Neural cell (in vitro differentiated cells): ENCODE data around the gene SMARCC2. TPM values are rescaled to one million over a fixed set of nuclear protein-coding genes. Genes with fewer than 3 reads are reported as not detected.

Experiments
- H2AFZ ChIP-seq: fragments of 200-600, 300-800 bp; sonication (generic), shearing (Covaris generic); 2 replicates; pipeline ENCODE4 v1.6.0; 2014; ENCODE audit warnings: low read depth, mild to moderate bottlenecking, antibody characterized with exemption, low read length, moderate library complexity
- H3F3A ChIP-seq: fragments of 200-600 bp; shearing (Covaris generic); 2 replicates; pipeline ENCODE4 v1.6.1; 2016; ENCODE audit warnings: mild to moderate bottlenecking, moderate library complexity, mixed read lengths, antibody characterized with exemption, low read length; ENCODE audit not compliant: insufficient read depth, poor library complexity, severe bottlenecking
- H3K27ac ChIP-seq: fragments of 200-600, 300-800 bp; sonication (generic), shearing (Covaris generic); 2 replicates; pipeline ENCODE4 v1.5.1; 2014; ENCODE audit warnings: mild to moderate bottlenecking, low read length, moderate library complexity
- H3K27me3 ChIP-seq: fragments of 300-800, 200-600 bp; sonication (generic), shearing (Covaris generic); 2 replicates; pipeline ENCODE4 v1.6.0; 2014; ENCODE audit warnings: mild to moderate bottlenecking, low read depth, low read length, moderate library complexity; ENCODE audit not compliant: insufficient read depth
- H3K36me3 ChIP-seq: fragments of 300-800, 200-600 bp; sonication (generic), shearing (Covaris generic); 2 replicates; pipeline ENCODE4 v1.5.1; 2014; ENCODE audit warnings: mild to moderate bottlenecking, antibody characterized with exemption, low read length, moderate library complexity; ENCODE audit not compliant: insufficient read depth
- H3K4me2 ChIP-seq: fragments of 300-800, 200-600 bp; sonication (generic), shearing (Covaris generic); 2 replicates; pipeline ENCODE4 v1.6.0; 2014; ENCODE audit warnings: mild to moderate bottlenecking, low read length
- H3K4me3 ChIP-seq: fragments of 300-800, 200-600 bp; sonication (generic), shearing (Covaris generic); 2 replicates; pipeline ENCODE4 v1.5.1; 2014; ENCODE audit warnings: mild to moderate bottlenecking, low read length, moderate library complexity
- H3K79me2 ChIP-seq: fragments of 200-600 bp; shearing (Covaris generic); replicated peaks from 2 replicates; pipeline ENCODE4 v1.6.0; 2014; ENCODE audit warnings: mild to moderate bottlenecking, low read length, moderate library complexity; ENCODE audit not compliant: insufficient read depth
- H3K9ac ChIP-seq: fragments of 300-800, 200-600 bp; sonication (generic), shearing (Covaris generic); 2 replicates; pipeline ENCODE4 v1.6.1; 2016; ENCODE audit warnings: mild to moderate bottlenecking, low read length, mixed read lengths
- H3K9me2 ChIP-seq: fragments of 200-600 bp; shearing (Covaris generic); 2 replicates; pipeline ENCODE4 v1.6.1; 2016; ENCODE audit warnings: mild to moderate bottlenecking, low read length, mixed read lengths; ENCODE audit not compliant: insufficient read depth
- H3K9me3 ChIP-seq: fragments of 200-600, 300-800 bp; sonication (generic), shearing (Covaris generic); 2 replicates; pipeline ENCODE4 v1.6.1; 2016; ENCODE audit warnings: mild to moderate bottlenecking, mixed run types, low read length, moderate library complexity, mixed read lengths
- H4K20me1 ChIP-seq: fragments of 200-600 bp; shearing (Covaris generic); 2 replicates; pipeline ENCODE4 v1.6.1; 2016; ENCODE audit warnings: mild to moderate bottlenecking, mixed run types; ENCODE audit not compliant: insufficient read depth
- CTCF ChIP-seq: fragments of 450-650 bp; IDR thresholded peaks from 2 replicates; pipeline ENCODE4 v1.5.1; 2014; ENCODE audit warnings: antibody characterized with exemption, mild to moderate bottlenecking, moderate library complexity; ENCODE audit not compliant: poor library complexity, severe bottlenecking
- EP300 ChIP-seq: fragments of 450-650 bp; conservative IDR thresholded peaks from 2 replicates; pipeline ENCODE4 v1.6.1; 2014; ENCODE audit warnings: antibody characterized with exemption, mild to moderate bottlenecking, moderate library complexity; ENCODE audit not compliant: poor library complexity, severe bottlenecking
- EZH2 ChIP-seq: fragments of 200-600, 300-800 bp; shearing (Covaris generic), sonication (generic); IDR thresholded peaks from 2 replicates; pipeline ENCODE4 v1.6.1; 2014; ENCODE audit warnings: antibody characterized with exemption, low read length, borderline replicate concordance, mild to moderate bottlenecking; ENCODE audit not compliant: insufficient read depth, poor library complexity, severe bottlenecking
- MXI1 ChIP-seq: fragments of 450-650 bp; conservative IDR thresholded peaks from 2 replicates; pipeline ENCODE4 v1.6.1; 2014; ENCODE audit warnings: antibody characterized with exemption, mild to moderate bottlenecking; ENCODE audit not compliant: poor library complexity, severe bottlenecking
- POLR2AphosphoS5 ChIP-seq: IDR thresholded peaks from 2 replicates; pipeline ENCODE4 v1.6.1; 2012
- RAD21 ChIP-seq: fragments of 450-650 bp; conservative IDR thresholded peaks from 2 replicates; pipeline ENCODE4 v1.6.1; 2014; ENCODE audit warnings: antibody characterized with exemption, mild to moderate bottlenecking, moderate library complexity
- REST ChIP-seq: IDR thresholded peaks from 2 replicates; pipeline ENCODE4 v1.6.1; 2012; ENCODE audit warnings: borderline replicate concordance
- SMC3 ChIP-seq: fragments of 450-650 bp; conservative IDR thresholded peaks from 2 replicates; pipeline ENCODE4 v1.6.1; 2014; ENCODE audit warnings: antibody characterized with exemption, mild to moderate bottlenecking, moderate library complexity; ENCODE audit not compliant: poor library complexity
- TAF1 ChIP-seq: IDR thresholded peaks from 2 replicates; pipeline ENCODE4 v1.6.1; 2012; ENCODE audit warnings: low read depth
- polyA plus RNA-seq: library from polyadenylated mRNA; depleted of rRNA; stranded (reverse); fragments of >200 nt; gene quantifications from 2 replicates; pipeline ENCODE4 v1.2.3, GENCODE V29; 2014

Gene SMARCC2
- polyA plus RNA-seq, 1 donor from 2014 or later = 85.6 TPM

GRCh38 chr12:56223571-56224101, 34.4 kb upstream of the SMARCC2 start:
- Histone ChIP-seq H3K4me3 (peak overlapping the region; percentile 74), H3K27me3 (no peaks in the 10 kb centered on the region), H4K20me1 (no peaks in the 10 kb centered on the region), H3K9me3 (no peaks in the 10 kb centered on the region), H3K27ac (peak overlapping the region; percentile 59), H3K36me3 (no peaks in the 10 kb centered on the region), H3K4me2 (peak overlapping the region; percentile 28), H3K9me2 (no peaks in the 10 kb centered on the region), H3K79me2 (peaks cover 9% of the 10 kb centered on the region), H2AFZ (no peak overlapping the region), H3K9ac (peak overlapping the region; percentile 36), H3F3A (peaks cover 5% of the 10 kb centered on the region)
- TF ChIP-seq POLR2AphosphoS5 (no peak), RAD21 (no peak), TAF1 (no peak)

GRCh38 chr12:56222531-56222895, 33.2 kb upstream of the SMARCC2 start:
- peak overlapping the region; percentile 99 for H3K27ac ChIP-seq
- H3K4me3 ChIP-seq = peak overlapping the region; percentile 78
- H3K9ac ChIP-seq = peak overlapping the region; percentile 97
- H3F3A ChIP-seq = peaks cover 5% of the 10 kb centered on the region
- H4K20me1 ChIP-seq = no peaks in the 10 kb centered on the region
- H3K36me3 ChIP-seq = no peaks in the 10 kb centered on the region
- no peaks in the 10 kb centered on the region for H3K27me3 ChIP-seq
- H2AFZ ChIP-seq = peak overlapping the region; percentile 86
- peaks cover 9% of the 10 kb centered on the region for H3K79me2 ChIP-seq
- no peak for TF ChIP-seq POLR2AphosphoS5
- no peak for TF ChIP-seq SMC3
- no peak for TF ChIP-seq REST
- no peak for TF ChIP-seq MXI1
- no peak for TF ChIP-seq RAD21
- TF ChIP-seq EZH2 = no peak
- TF ChIP-seq TAF1 = no peak
- TF ChIP-seq CTCF = no peak
- TF ChIP-seq EP300 = no peak
- no peaks in the 10 kb centered on the region for H3K9me3 ChIP-seq
- peak overlapping the region; percentile 93 for H3K4me2 ChIP-seq
- no peaks in the 10 kb centered on the region for H3K9me2 ChIP-seq
